Activated naive CD4-positive, alpha-beta T cell treated with anti-CD3 and anti-CD28 coated beads, Interleukin-2, amount 10 ng/mL, durations not matched to agents 5 hours and 36 hours (primary cell): Measurements from ENCODE around the gene ITSN1. TPM values are rescaled to one million over a fixed set of nuclear protein-coding genes. Genes with fewer than 3 reads are reported as not detected.

Source experiments
- total RNA-seq, 2 experiments: library from RNA; stranded (reverse); gene quantifications; one replicate each; pipeline ENCODE4 v1.2.3, GENCODE V29; 2021

ITSN1 gene
- 1 to 10 TPM; 2.8 to 5.5 TPM for total RNA-seq

GRCh38 chr21:33642027-33642895 lies at the start of gene ITSN1:
TSS of gene ITSN1 (plus strand) at chr21:33642501. CDS start at chr21:33718829, 76,328 bp downstream.

GRCh38 chr21:33641352-33642026 lies 812 bp upstream of the ITSN1 start, which contains the start of gene CRYZL1:
TSS of gene CRYZL1 (minus strand) at chr21:33641741. CDS start at chr21:33631551, 10,190 bp downstream.

GRCh38 chr21:33915368-33916199 lies 273.3 kb downstream of the ITSN1 start, which contains the start of gene ATP5PO:
TSS of gene ATP5PO (minus strand) at chr21:33915804. CDS start at chr21:33915763, 41 bp downstream.

Other genes with a start within 250 kb of the ITSN1 start
- gene IFNGR2, start 239.1 kb upstream of the ITSN1 start, total RNA-seq, result 10 to 100 TPM; 17.5 to 18.3 TPM
- 10 to 100 TPM; 33.7 to 36.5 TPM for gene TMEM50B, start 162.5 kb upstream of the ITSN1 start, total RNA-seq
- gene DNAJC28, start 150.8 kb upstream of the ITSN1 start, total RNA-seq, result under 1 TPM; 0.58 to 0.63 TPM
- gene GART, start 100.4 kb upstream of the ITSN1 start, total RNA-seq, result 100 to 1,000 TPM; 108 to 110 TPM
- gene SON, start 99.5 kb upstream of the ITSN1 start, total RNA-seq, result 100 to 1,000 TPM; 313 to 318 TPM
- 10 to 100 TPM; 28.2 to 29.7 TPM for gene DONSON, start 53.8 kb upstream of the ITSN1 start, total RNA-seq
- 10 to 100 TPM; 32.1 to 38.1 TPM for gene CRYZL1, start 760 bp upstream of the ITSN1 start, total RNA-seq